Glutamatergic neuron (in vitro differentiated cells): ENCODE measurements around the gene USP24. TPM values are rescaled to one million over a fixed set of nuclear protein-coding genes. Genes with fewer than 3 reads are reported as not detected.

Experiments
- DNase-seq: peaks from one replicate; pipeline ENCODE4 v3.0.0; 2022
- H3K27ac Mint-ChIP-seq: one replicate; pipeline ENCODE4 v1.8.0; 2020; ENCODE audit warnings: mild to moderate bottlenecking, mixed read lengths, inconsistent platforms; ENCODE audit not compliant: unreplicated experiment
- H3K27me3 Mint-ChIP-seq: one replicate; pipeline ENCODE4 v1.8.0; 2020; ENCODE audit warnings: mild to moderate bottlenecking, moderate library complexity, mixed read lengths, inconsistent platforms; ENCODE audit not compliant: unreplicated experiment
- H3K36me3 Mint-ChIP-seq: one replicate; pipeline ENCODE4 v1.8.0; 2020; ENCODE audit warnings: mild to moderate bottlenecking, mixed read lengths, inconsistent platforms; ENCODE audit not compliant: unreplicated experiment
- H3K4me1 Mint-ChIP-seq: one replicate; pipeline ENCODE4 v1.8.0; 2020; ENCODE audit warnings: mild to moderate bottlenecking, low read depth, mixed read lengths, inconsistent platforms; ENCODE audit not compliant: unreplicated experiment
- H3K4me3 Mint-ChIP-seq: one replicate; pipeline ENCODE4 v1.8.0; 2020; ENCODE audit warnings: mild to moderate bottlenecking, mixed read lengths, inconsistent platforms; ENCODE audit not compliant: unreplicated experiment
- H3K9me3 Mint-ChIP-seq: one replicate; pipeline ENCODE4 v1.8.0; 2020; ENCODE audit warnings: mild to moderate bottlenecking, moderate library complexity, mixed read lengths, inconsistent platforms; ENCODE audit not compliant: unreplicated experiment
- total RNA-seq: library from RNA; stranded (reverse); fragmentation: NEBNext Ultra II Directional; extraction: Animal tissue kit (Norgen Biotek cat#: 25700); gene quantifications from one replicate; pipeline ENCODE4 v1.2.1, GENCODE V29; 2021; ENCODE audit not compliant: unreplicated experiment
- TF ChIP-seq, protein P1 (sequence below): fragments of 200-600 bp; sonication (generic); IDR thresholded peaks from one replicate; pipeline ENCODE4 v1.5.0; 2021; ENCODE audit not compliant: partially characterized antibody, unreplicated experiment

USP24 gene
- total RNA-seq, 1 donor from 2014 or later: 54.6 TPM

DNA sequence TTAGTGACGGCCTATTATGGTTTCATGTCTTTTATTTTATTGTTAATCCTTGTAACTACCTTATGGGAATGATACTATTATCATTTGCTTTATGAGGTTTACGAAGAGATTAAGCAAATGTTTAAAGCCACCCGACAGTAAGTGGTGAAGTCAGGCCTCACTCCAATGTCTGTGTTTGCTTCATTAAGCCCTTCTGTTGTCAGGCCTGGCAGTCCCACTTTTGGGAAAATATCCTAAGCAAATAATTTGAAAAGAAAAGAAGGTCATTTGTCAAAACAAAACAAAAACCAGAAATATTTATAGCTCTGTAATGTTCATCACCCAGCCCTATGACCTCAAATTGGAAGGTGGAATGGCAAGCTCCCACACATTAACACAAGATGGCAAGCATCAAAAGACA lies 40.7 kb upstream of the USP24 start:
- DNase-seq: no peak
- peaks cover 9% of the 10 kb centered on the region for H3K4me1 Mint-ChIP-seq
- no peak overlapping the region for H3K4me3 Mint-ChIP-seq
- TF ChIP-seq, protein P1, sequence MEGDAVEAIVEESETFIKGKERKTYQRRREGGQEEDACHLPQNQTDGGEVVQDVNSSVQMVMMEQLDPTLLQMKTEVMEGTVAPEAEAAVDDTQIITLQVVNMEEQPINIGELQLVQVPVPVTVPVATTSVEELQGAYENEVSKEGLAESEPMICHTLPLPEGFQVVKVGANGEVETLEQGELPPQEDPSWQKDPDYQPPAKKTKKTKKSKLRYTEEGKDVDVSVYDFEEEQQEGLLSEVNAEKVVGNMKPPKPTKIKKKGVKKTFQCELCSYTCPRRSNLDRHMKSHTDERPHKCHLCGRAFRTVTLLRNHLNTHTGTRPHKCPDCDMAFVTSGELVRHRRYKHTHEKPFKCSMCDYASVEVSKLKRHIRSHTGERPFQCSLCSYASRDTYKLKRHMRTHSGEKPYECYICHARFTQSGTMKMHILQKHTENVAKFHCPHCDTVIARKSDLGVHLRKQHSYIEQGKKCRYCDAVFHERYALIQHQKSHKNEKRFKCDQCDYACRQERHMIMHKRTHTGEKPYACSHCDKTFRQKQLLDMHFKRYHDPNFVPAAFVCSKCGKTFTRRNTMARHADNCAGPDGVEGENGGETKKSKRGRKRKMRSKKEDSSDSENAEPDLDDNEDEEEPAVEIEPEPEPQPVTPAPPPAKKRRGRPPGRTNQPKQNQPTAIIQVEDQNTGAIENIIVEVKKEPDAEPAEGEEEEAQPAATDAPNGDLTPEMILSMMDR: no peak
- no peaks in the 10 kb centered on the region for H3K36me3 Mint-ChIP-seq
- peaks cover 6% of the 10 kb centered on the region for H3K9me3 Mint-ChIP-seq
- no peak overlapping the region for H3K27ac Mint-ChIP-seq
- H3K27me3 Mint-ChIP-seq: no peaks in the 10 kb centered on the region

DNA sequence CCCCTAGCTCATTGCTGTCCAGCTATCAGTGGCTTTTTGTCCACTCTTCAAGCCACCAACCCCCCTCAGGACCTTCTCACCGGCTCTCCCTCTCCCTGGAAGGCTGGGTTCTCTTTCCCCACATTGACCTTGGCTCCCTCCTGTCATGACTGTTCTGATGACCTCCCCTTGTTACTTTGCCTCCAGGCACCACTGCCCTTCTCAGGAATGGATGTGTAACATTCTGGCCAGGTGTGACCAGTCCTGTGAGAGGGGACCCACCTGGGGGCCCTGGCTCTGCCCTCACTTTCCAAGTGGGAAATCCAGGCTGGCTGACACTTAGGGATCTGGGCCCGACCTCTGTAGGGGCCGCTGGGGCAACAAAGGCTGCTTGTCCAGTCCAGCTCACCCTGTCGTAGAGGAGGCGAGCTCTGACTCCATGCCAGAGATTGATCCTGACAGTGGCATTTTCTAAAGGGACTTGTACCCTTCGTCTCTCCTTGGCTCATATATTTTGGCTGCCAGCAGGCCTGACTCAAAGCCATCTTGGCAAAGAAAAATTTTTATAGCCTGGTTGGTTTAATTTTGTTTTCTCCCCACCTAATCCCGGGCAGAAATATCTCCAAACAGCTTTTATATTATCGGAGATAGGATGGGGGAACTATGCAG lies 37.9 kb upstream of the USP24 start:
- Mint-ChIP-seq H3K27me3 (peaks cover 2% of the 10 kb centered on the region), H3K9me3 (peaks cover 3% of the 10 kb centered on the region), H3K27ac (no peak overlapping the region), H3K4me1 (peaks cover 27% of the 10 kb centered on the region), H3K4me3 (no peak overlapping the region), H3K36me3 (no peaks in the 10 kb centered on the region)
- TF ChIP-seq, protein P1: no peak
- no peak for DNase-seq

DNA sequence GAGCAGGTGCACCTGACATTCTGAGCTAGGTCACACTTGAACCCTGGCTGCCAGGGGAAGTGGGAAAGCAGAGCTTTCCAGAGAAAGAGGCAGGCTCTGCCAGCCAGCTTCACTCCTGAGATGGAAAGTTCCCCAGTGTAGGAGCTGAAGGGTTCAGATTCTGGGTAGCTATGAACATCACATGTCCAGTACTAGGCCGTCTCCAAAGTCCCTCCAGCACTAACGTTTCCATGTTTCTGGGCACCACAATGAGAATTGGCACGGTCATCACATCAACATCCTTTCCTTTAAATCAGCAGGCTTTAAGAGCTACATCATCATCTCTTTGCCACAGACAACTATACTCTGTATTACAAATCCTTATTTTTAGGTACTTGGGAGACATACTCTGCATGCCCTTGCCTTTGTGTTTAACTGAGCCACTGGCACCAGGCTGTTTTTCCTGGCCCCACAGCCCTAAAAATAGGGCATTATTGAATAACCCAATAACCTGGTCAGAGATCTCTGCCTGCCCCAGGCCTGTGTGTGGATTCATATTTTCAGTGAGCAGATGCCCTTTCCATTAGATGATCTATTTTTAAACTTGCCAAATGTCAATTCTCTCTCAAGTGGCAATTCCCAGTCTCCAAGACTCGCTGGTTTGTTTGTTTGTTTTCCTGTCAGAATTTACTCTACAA lies 35.4 kb upstream of the USP24 start:
- TF ChIP-seq, protein P1: no peak

DNA sequence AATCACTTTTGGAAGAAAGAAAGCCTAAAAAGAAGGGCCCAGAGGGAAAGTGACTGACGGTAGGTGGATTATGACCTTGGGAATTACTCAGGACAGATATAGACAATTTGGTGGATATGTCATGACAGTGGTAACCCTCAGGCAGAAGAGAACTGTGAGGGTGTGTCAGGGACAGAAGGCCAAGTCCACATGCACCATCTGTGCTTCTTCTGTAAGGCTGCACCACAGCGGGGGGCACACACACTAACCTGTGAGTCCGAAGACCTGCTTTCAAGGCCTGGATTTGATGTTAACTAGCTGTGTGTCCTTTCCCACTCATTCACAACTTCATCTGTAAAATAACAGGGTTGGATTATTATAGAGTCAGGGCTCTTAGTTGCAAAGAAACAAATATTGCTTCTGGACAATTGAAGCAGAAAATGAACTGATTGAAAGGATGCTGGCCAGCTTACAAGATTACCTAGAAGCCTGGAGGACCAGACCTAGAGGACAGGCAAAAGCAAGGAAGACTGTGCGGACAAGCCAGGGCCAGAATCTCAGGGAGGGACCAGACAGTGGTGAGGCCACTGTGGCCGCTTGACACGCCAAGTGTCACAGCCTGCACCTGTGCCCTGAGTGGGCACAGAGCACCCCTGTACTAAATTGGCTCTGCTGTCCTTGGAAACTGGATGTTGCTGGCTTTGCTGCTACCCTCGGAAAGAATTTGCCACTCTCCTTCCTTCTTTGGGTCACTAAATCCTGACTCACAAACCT lies 34.7 kb upstream of the USP24 start:
- peak; percentile 23 for DNase-seq
- H3K36me3 Mint-ChIP-seq: no peaks in the 10 kb centered on the region

More for the DNA sequence above, 35.4 kb upstream of the USP24 start:
- no peak for DNase-seq
- Mint-ChIP-seq H3K27ac (peak overlapping the region; percentile 0), H3K9me3 (peaks cover 3% of the 10 kb centered on the region), H3K4me3 (peak overlapping the region; percentile 35), H3K36me3 (no peaks in the 10 kb centered on the region), H3K27me3 (peaks cover 2% of the 10 kb centered on the region), H3K4me1 (peaks cover 27% of the 10 kb centered on the region)

More for the DNA sequence above, 34.7 kb upstream of the USP24 start:
- Mint-ChIP-seq H3K4me3 (no peak overlapping the region), H3K27ac (peak overlapping the region; percentile 20), H3K27me3 (peaks cover 2% of the 10 kb centered on the region), H3K4me1 (peaks cover 27% of the 10 kb centered on the region), H3K9me3 (peaks cover 3% of the 10 kb centered on the region)
- TF ChIP-seq, protein P1: no peak
